ENCODE measurements around the gene IGF2. TPM values are rescaled to one million over a fixed set of nuclear protein-coding genes. Genes with fewer than 3 reads are reported as not detected.

Gene IGF2
- total and polyA plus RNA-seq, 2 donors (not counting 3 experiments of a cell fraction or from before 2014, with no cell fraction given) = 5.7 to 21.0 TPM

GRCh38 chr11:2103668-2104523 lies 35.3 kb downstream of the IGF2 start:
- Histone ChIP-seq H3K79me2 (ENCODE audit: control insufficient read depth, insufficient read depth, low read length) (no peaks in the 10 kb centered on the region), H3K27me3 (ENCODE audit: control insufficient read depth in 2 of 2, insufficient read depth in 2 of 2, low read length in 2 of 2) (no peaks in the 10 kb centered on the region), H3K36me3 (ENCODE audit: control insufficient read depth in 2 of 2, extremely low read depth in 1 of 2, insufficient read depth in 2 of 2, low read length in 2 of 2) (no peaks in the 10 kb centered on the region), H3K9me1 (replicated peaks; ENCODE audit: control insufficient read depth, extremely low read depth, insufficient read depth, low read length) (no peaks in the 10 kb centered on the region), H3K4me2 (ENCODE audit: insufficient read depth, low read length) (no peak overlapping the region), H3K27ac (ENCODE audit: insufficient read depth, low read depth, low read length) (no peak overlapping the region), H3K9ac (replicated peaks; ENCODE audit: extremely low read depth, insufficient read depth, low read length) (no peak overlapping the region), H3K4me3 (replicated peaks in 1 of 3; ENCODE audit: insufficient read depth in 1 of 3, low read depth in 1 of 3, low read length in 3 of 3) (no peak overlapping the region), H2AFZ (ENCODE audit: low read depth, low read length) (no peak overlapping the region), H3K4me1 (ENCODE audit: control insufficient read depth, extremely low read depth, insufficient read depth, low read length) (peaks cover 24% of the 10 kb centered on the region), H3K9me3 (replicated peaks; ENCODE audit: control insufficient read depth, insufficient read depth, low read length) (no peaks in the 10 kb centered on the region), H4K20me1 (replicated peaks; ENCODE audit: control insufficient read depth, extremely low read depth, insufficient read depth, low read length) (no peaks in the 10 kb centered on the region)
- POLR2A ChIA-PET = no interaction called here
- BruUV-seq (replicated peaks) = no TSS peak
- FAIRE-seq (no peak), DNase-seq (ENCODE audit: low read depth, low spot score) (no peak)
- dilution Hi-C loops (cut with MboI; ENCODE audit: extremely low pct_ligation_motif_present, low sequenced_read_pairs) (no loop called here), intact Hi-C loops (cut with micrococcal nuclease) (no loop called here)
- CTCF ChIA-PET = interaction anchor here (0.9 to 1.2 kb wide), 3 partner anchors 46 to 67 kb away, joined by 3 read pairs; no protein-coding TSS in a partner anchor
- no peak for TF ChIP-seq POLR2A (IDR thresholded peaks at IDR 0.05; ENCODE audit: low read depth, low read length)

GRCh38 chr11:2102883-2103213 lies 36.3 kb downstream of the IGF2 start:
- dilution Hi-C loops (cut with MboI; ENCODE audit: extremely low pct_ligation_motif_present, low sequenced_read_pairs) = no loop called here
- ChIA-PET POLR2A (no interaction called here), CTCF (interaction anchor here (1.0 to 1.2 kb wide), 2 partner anchors 47 to 49 kb away, joined by 3 read pairs; no protein-coding TSS in a partner anchor)
- Histone ChIP-seq H3K9ac (replicated peaks; ENCODE audit: extremely low read depth, insufficient read depth, low read length) (no peak overlapping the region), H3K9me3 (replicated peaks; ENCODE audit: control insufficient read depth, insufficient read depth, low read length) (no peaks in the 10 kb centered on the region), H3K4me2 (ENCODE audit: insufficient read depth, low read length) (no peak overlapping the region), H3K27ac (ENCODE audit: insufficient read depth, low read depth, low read length) (no peak overlapping the region), H3K27me3 (ENCODE audit: control insufficient read depth in 2 of 2, insufficient read depth in 2 of 2, low read length in 2 of 2) (no peaks in the 10 kb centered on the region), H3K4me3 (replicated peaks in 1 of 3; ENCODE audit: insufficient read depth in 1 of 3, low read depth in 1 of 3, low read length in 3 of 3) (no peak overlapping the region), H3K9me1 (replicated peaks; ENCODE audit: control insufficient read depth, extremely low read depth, insufficient read depth, low read length) (no peaks in the 10 kb centered on the region), H3K4me1 (ENCODE audit: control insufficient read depth, extremely low read depth, insufficient read depth, low read length) (peaks cover 23% of the 10 kb centered on the region), H3K36me3 (ENCODE audit: control insufficient read depth in 2 of 2, extremely low read depth in 1 of 2, insufficient read depth in 2 of 2, low read length in 2 of 2) (no peaks in the 10 kb centered on the region), H3K79me2 (ENCODE audit: control insufficient read depth, insufficient read depth, low read length) (no peaks in the 10 kb centered on the region), H4K20me1 (replicated peaks; ENCODE audit: control insufficient read depth, extremely low read depth, insufficient read depth, low read length) (no peaks in the 10 kb centered on the region), H2AFZ (ENCODE audit: low read depth, low read length) (peak overlapping the region; percentile 44)
- TF ChIP-seq, protein P1, sequence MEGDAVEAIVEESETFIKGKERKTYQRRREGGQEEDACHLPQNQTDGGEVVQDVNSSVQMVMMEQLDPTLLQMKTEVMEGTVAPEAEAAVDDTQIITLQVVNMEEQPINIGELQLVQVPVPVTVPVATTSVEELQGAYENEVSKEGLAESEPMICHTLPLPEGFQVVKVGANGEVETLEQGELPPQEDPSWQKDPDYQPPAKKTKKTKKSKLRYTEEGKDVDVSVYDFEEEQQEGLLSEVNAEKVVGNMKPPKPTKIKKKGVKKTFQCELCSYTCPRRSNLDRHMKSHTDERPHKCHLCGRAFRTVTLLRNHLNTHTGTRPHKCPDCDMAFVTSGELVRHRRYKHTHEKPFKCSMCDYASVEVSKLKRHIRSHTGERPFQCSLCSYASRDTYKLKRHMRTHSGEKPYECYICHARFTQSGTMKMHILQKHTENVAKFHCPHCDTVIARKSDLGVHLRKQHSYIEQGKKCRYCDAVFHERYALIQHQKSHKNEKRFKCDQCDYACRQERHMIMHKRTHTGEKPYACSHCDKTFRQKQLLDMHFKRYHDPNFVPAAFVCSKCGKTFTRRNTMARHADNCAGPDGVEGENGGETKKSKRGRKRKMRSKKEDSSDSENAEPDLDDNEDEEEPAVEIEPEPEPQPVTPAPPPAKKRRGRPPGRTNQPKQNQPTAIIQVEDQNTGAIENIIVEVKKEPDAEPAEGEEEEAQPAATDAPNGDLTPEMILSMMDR (IDR thresholded peaks at IDR 0.05; ENCODE audit: extremely low read depth in 1 of 2, insufficient read depth in 1 of 2, low read depth in 1 of 2, low read length in 2 of 2) = no peak
- TF ChIP-seq POLR2A (IDR thresholded peaks at IDR 0.05; ENCODE audit: low read depth, low read length) (no peak), JUN (IDR thresholded peaks at IDR 0.05; ENCODE audit: borderline replicate concordance, insufficient read depth, insufficient read length, low read depth) (no peak), FOS (IDR thresholded peaks at IDR 0.05; ENCODE audit: borderline replicate concordance, insufficient read depth, low read length) (no peak), MYC (IDR thresholded peaks at IDR 0.05; ENCODE audit: low read depth, low read length) (no peak), EZH2 (IDR thresholded peaks at IDR 0.05; ENCODE audit: borderline replicate concordance, low read depth, low read length, severe bottlenecking) (no peak)
- TF ChIP-seq, protein P2, sequence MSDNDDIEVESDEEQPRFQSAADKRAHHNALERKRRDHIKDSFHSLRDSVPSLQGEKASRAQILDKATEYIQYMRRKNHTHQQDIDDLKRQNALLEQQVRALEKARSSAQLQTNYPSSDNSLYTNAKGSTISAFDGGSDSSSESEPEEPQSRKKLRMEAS (IDR thresholded peaks at IDR 0.05; ENCODE audit: insufficient read depth, insufficient read length) = no peak
- FAIRE-seq (no peak), DNase-seq (ENCODE audit: low read depth, low spot score) (no peak)
- intact Hi-C loops (cut with micrococcal nuclease) = no loop called here
- BruUV-seq (replicated peaks) = no TSS peak
